Measurements from ENCODE around the gene ECEL1. TPM values are rescaled to one million over a fixed set of nuclear protein-coding genes. Genes with fewer than 3 reads are reported as not detected.

Gene ECEL1
- total RNA-seq, 2 donors from 2014 or later: 1.6 to 4.6 TPM

DNA sequence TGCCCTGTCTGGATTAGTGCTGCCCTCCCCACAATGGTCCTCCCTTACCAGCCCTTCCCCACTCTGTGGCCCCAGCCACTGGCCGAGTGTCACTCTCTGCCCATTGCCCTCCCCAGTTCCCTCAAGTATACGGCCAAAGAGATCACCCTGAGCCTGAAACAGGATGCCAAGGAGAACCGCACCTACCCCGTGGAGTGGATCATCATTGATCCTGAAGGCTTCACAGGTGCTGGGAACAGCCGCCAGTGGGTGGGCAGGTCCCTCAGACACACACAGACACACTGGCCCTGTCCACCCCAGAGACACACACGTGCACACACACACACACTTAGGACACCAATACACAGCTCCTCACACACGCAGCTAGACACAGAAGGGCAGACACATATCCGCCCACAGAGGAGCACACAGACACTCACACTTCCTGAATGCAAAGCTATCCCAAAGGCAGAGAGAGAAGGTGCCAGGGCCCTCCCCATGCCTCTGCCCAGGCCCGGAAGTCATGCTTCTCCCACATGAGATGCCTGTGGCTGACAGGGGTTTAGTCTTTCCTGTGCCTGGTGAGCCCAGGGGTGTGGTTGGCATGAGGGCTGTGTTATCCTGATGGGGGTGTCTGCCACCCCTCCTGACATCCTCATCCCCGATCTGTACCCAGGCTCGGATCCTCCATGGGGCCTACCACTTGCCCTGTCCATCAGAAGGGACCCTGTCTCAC lies 41.3 kb upstream of the ECEL1 start:
- H3K36me3 ChIP-seq (ENCODE audit: control insufficient read depth, insufficient read depth, low read length): no peaks in the 10 kb centered on the region
- Mint-ChIP-seq H3K27ac (no peak overlapping the region), H3K9me3 (no peaks in the 10 kb centered on the region), H3K36me3 (ENCODE audit: low read depth) (no peaks in the 10 kb centered on the region), H3K4me3 (no peak overlapping the region), H3K27me3 (ENCODE audit: insufficient read depth) (peaks cover 29% of the 10 kb centered on the region), H3K4me1 (no peaks in the 10 kb centered on the region)
- no peak overlapping the region for H3K27ac ChIP-seq (ENCODE audit: low read depth, low read length)
- H3K4me1 ChIP-seq (ENCODE audit: control insufficient read depth, insufficient read depth, low read length): no peaks in the 10 kb centered on the region
- WGBS, 2 experiments (ENCODE audit: insufficient coverage in 1 of 2, insufficient read length in 1 of 2): 84 to 92% methylated on average over 4 to 11 of the region's 11 CpGs
- H3K27me3 ChIP-seq (ENCODE audit: control insufficient read depth, insufficient read depth, low read length, poor library complexity, severe bottlenecking): peaks cover 16% of the 10 kb centered on the region
- DNase-seq: no peak
- no peaks in the 10 kb centered on the region for H3K9me3 ChIP-seq (ENCODE audit: control insufficient read depth, low read length)
- no peak overlapping the region for H3K9ac ChIP-seq (ENCODE audit: extremely low read depth, low read length, poor library complexity, severe bottlenecking)
- no peak overlapping the region for H3K4me3 ChIP-seq (ENCODE audit: low read length)
- TF ChIP-seq, protein P1, sequence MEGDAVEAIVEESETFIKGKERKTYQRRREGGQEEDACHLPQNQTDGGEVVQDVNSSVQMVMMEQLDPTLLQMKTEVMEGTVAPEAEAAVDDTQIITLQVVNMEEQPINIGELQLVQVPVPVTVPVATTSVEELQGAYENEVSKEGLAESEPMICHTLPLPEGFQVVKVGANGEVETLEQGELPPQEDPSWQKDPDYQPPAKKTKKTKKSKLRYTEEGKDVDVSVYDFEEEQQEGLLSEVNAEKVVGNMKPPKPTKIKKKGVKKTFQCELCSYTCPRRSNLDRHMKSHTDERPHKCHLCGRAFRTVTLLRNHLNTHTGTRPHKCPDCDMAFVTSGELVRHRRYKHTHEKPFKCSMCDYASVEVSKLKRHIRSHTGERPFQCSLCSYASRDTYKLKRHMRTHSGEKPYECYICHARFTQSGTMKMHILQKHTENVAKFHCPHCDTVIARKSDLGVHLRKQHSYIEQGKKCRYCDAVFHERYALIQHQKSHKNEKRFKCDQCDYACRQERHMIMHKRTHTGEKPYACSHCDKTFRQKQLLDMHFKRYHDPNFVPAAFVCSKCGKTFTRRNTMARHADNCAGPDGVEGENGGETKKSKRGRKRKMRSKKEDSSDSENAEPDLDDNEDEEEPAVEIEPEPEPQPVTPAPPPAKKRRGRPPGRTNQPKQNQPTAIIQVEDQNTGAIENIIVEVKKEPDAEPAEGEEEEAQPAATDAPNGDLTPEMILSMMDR (conservative IDR thresholded peaks at IDR 0.05): no peak

GRCh38 chr2:232527905-232528470 lies 40.4 kb upstream of the ECEL1 start:
- no peaks in the 10 kb centered on the region for H3K36me3 ChIP-seq (ENCODE audit: control insufficient read depth, insufficient read depth, low read length)
- H3K27me3 ChIP-seq (ENCODE audit: control insufficient read depth, insufficient read depth, low read length, poor library complexity, severe bottlenecking): peaks cover 25% of the 10 kb centered on the region
- no peak for DNase-seq
- WGBS, 2 experiments (ENCODE audit: insufficient coverage in 1 of 2, insufficient read length in 1 of 2): 89 to 90% methylated on average over 1 to 6 of the region's 6 CpGs
- Mint-ChIP-seq H3K36me3 (ENCODE audit: low read depth) (no peaks in the 10 kb centered on the region), H3K9me3 (no peaks in the 10 kb centered on the region), H3K27me3 (ENCODE audit: insufficient read depth) (peaks cover 35% of the 10 kb centered on the region), H3K27ac (no peak overlapping the region), H3K4me3 (no peak overlapping the region), H3K4me1 (no peaks in the 10 kb centered on the region)
- no peaks in the 10 kb centered on the region for H3K9me3 ChIP-seq (ENCODE audit: control insufficient read depth, low read length)
- H3K4me1 ChIP-seq (ENCODE audit: control insufficient read depth, insufficient read depth, low read length): no peaks in the 10 kb centered on the region
- H3K9ac ChIP-seq (ENCODE audit: extremely low read depth, low read length, poor library complexity, severe bottlenecking): no peak overlapping the region
- TF ChIP-seq, protein P1 (conservative IDR thresholded peaks at IDR 0.05): no peak
- no peak overlapping the region for H3K4me3 ChIP-seq (ENCODE audit: low read length)
- H3K27ac ChIP-seq (ENCODE audit: low read depth, low read length): no peak overlapping the region

- Mint-ChIP-seq H3K9me3 (no peaks in the 10 kb centered on the region), H3K27me3 (ENCODE audit: insufficient read depth) (peaks cover 46% of the 10 kb centered on the region), H3K36me3 (ENCODE audit: low read depth) (no peaks in the 10 kb centered on the region), H3K4me1 (no peaks in the 10 kb centered on the region), H3K27ac (no peak overlapping the region), H3K4me3 (no peak overlapping the region)
- no peaks in the 10 kb centered on the region for H3K4me1 ChIP-seq (ENCODE audit: control insufficient read depth, insufficient read depth, low read length)
- no peak overlapping the region for H3K27ac ChIP-seq (ENCODE audit: low read depth, low read length)
- H3K27me3 ChIP-seq (ENCODE audit: control insufficient read depth, insufficient read depth, low read length, poor library complexity, severe bottlenecking): peaks cover 39% of the 10 kb centered on the region
- no peaks in the 10 kb centered on the region for H3K9me3 ChIP-seq (ENCODE audit: control insufficient read depth, low read length)
- no peak for DNase-seq
- H3K36me3 ChIP-seq (ENCODE audit: control insufficient read depth, insufficient read depth, low read length): no peaks in the 10 kb centered on the region
- WGBS, 2 experiments (ENCODE audit: insufficient coverage in 1 of 2, insufficient read length in 1 of 2): 80 to 85% methylated on average over 2 to 12 of the region's 13 CpGs
- no peak overlapping the region for H3K4me3 ChIP-seq (ENCODE audit: low read length)
- TF ChIP-seq, protein P1 (conservative IDR thresholded peaks at IDR 0.05): no peak
- H3K9ac ChIP-seq (ENCODE audit: extremely low read depth, low read length, poor library complexity, severe bottlenecking): no peak overlapping the region
These were observed 38.8 kb upstream of the ECEL1 start for GRCh38 chr2:232526372-232526941.
